SK-N-SH (cell line): ENCODE results near the gene RECK. TPM values are rescaled to one million over a fixed set of nuclear protein-coding genes. Genes with fewer than 3 reads are reported as not detected.

Experiments used
- CTCF ChIA-PET: fragments of 300-600, 350-600 bp; formaldehyde crosslinking; extraction: SDS; loops from one replicate; lab custom pipeline; 2021; lab: Yijun Ruan, JAX
- POLR2A ChIA-PET: fragments of 350-600 bp; sonication (Branson Sonifier 250); formaldehyde crosslinking; extraction: SDS; loops from one replicate; lab custom pipeline; 2020; ENCODE audit warnings: antibody characterized with exemption, inconsistent platforms; lab: Yijun Ruan, JAX
- DNase-seq: peaks from one replicate; pipeline ENCODE4 v3.0.0; 2012
- H2AFZ ChIP-seq: fragments of 200-600 bp; sonication (generic); 2 replicates; pipeline ENCODE4 v1.8.1; 2016; ENCODE audit warnings: antibody characterized with exemption, mild to moderate bottlenecking, low read depth
- H3F3A ChIP-seq: fragments of 200-600 bp; sonication (generic); replicated peaks from 2 replicates; pipeline ENCODE3; 2016; ENCODE audit warnings: antibody characterized with exemption, mild to moderate bottlenecking; ENCODE audit not compliant: insufficient read depth
- H3K27ac ChIP-seq, 2 experiments: fragments of 200-500 bp in 1 of 2; fragments of 200-600 bp in 1 of 2; sonication (Bioruptor generic) in 1 of 2; sonication (generic), shearing (Covaris generic) in 1 of 2; 2 replicates each; pipeline versions ENCODE4 v1.5.1 to v1.6.1; 2014 to 2016; ENCODE audit warnings: low read depth in 2 of 2, inconsistent platforms in 1 of 2, low read length in 1 of 2, mild to moderate bottlenecking in 1 of 2, mixed read lengths in 1 of 2
- H3K27me3 ChIP-seq: fragments of 200-600 bp; sonication (generic), shearing (Covaris generic); 2 replicates; pipeline ENCODE4 v1.6.1; 2016; ENCODE audit warnings: mixed run types; ENCODE audit not compliant: insufficient read depth
- H3K36me3 ChIP-seq, 2 experiments: fragments of 200-500 bp in 1 of 2; fragments of 200-600 bp in 1 of 2; sonication (Bioruptor generic) in 1 of 2; sonication (generic) in 1 of 2; replicated peaks in 1 of 2; 2 replicates each; pipeline versions ENCODE3 to v1.5.1; 2014 to 2016; ENCODE audit warnings: low read length in 1 of 2, mild to moderate bottlenecking in 1 of 2; ENCODE audit not compliant: insufficient read depth in 2 of 2, control insufficient read depth in 1 of 2
- H3K4me1 ChIP-seq, 2 experiments: fragments of 200-500 bp in 1 of 2; fragments of 200-600 bp in 1 of 2; sonication (Bioruptor generic) in 1 of 2; sonication (generic), shearing (Covaris generic) in 1 of 2; 2 replicates each; pipeline versions ENCODE4 v1.5.1 to v1.6.1; 2014 to 2016; ENCODE audit warnings: low read depth in 1 of 2, low read length in 1 of 2, mixed run types in 1 of 2; ENCODE audit not compliant: insufficient read depth in 2 of 2, control insufficient read depth in 1 of 2
- H3K4me2 ChIP-seq: fragments of 200-600 bp; sonication (generic), shearing (Covaris generic); 2 replicates; pipeline ENCODE4 v1.6.1; 2017; ENCODE audit warnings: mixed run types
- H3K4me3 ChIP-seq, 2 experiments: fragments of 200-500 bp in 1 of 2; fragments of 200-600 bp in 1 of 2; sonication (Bioruptor generic) in 1 of 2; sonication (generic), shearing (Covaris generic) in 1 of 2; 2 replicates each; pipeline versions ENCODE4 v1.5.1 to v1.8.1; 2014 to 2016; ENCODE audit warnings: low read depth in 2 of 2, inconsistent platforms in 1 of 2, low read length in 1 of 2, mild to moderate bottlenecking in 1 of 2, mixed read lengths in 1 of 2, moderate library complexity in 1 of 2
- H3K79me2 ChIP-seq: fragments of 200-600 bp; sonication (generic); 2 replicates; pipeline ENCODE4 v1.8.1; 2017; ENCODE audit warnings: mild to moderate bottlenecking; ENCODE audit not compliant: insufficient read depth
- H3K9ac ChIP-seq: fragments of 200-600 bp; sonication (generic); 2 replicates; pipeline ENCODE4 v1.6.1; 2017; ENCODE audit warnings: mixed run types
- H3K9me2 ChIP-seq: fragments of 200-600 bp; sonication (generic); 2 replicates; pipeline ENCODE4 v1.6.1; 2017; ENCODE audit warnings: mixed run types
- H3K9me3 ChIP-seq: fragments of 200-600 bp; sonication (generic); 2 replicates; pipeline ENCODE4 v1.6.1; 2017; ENCODE audit warnings: mixed run types, mild to moderate bottlenecking, moderate library complexity
- H4K20me1 ChIP-seq: fragments of 200-600 bp; sonication (generic); 2 replicates; pipeline ENCODE4 v1.6.1; 2017; ENCODE audit warnings: mild to moderate bottlenecking, mixed run types; ENCODE audit not compliant: insufficient read depth
- CHD2 ChIP-seq: fragments of 150-350 bp; IDR thresholded peaks from 2 replicates; pipeline ENCODE4 v1.6.1; 2018; ENCODE audit warnings: low read length; ENCODE audit not compliant: partially characterized antibody
- ELF1 ChIP-seq: IDR thresholded peaks from 2 replicates; pipeline ENCODE4 v1.4.0; 2012
- EZH2phosphoT487 ChIP-seq: fragments of 200-600 bp; sonication (generic); IDR thresholded peaks from 2 replicates; pipeline ENCODE4 v1.6.1; 2017; ENCODE audit warnings: low read depth, mixed run types, mild to moderate bottlenecking, antibody characterized with exemption, moderate library complexity, borderline replicate concordance
- FOSL2 ChIP-seq: IDR thresholded peaks from 2 replicates; pipeline ENCODE4 v1.4.0; 2012; ENCODE audit warnings: low read depth, mild to moderate bottlenecking, moderate library complexity, borderline replicate concordance
- FOXJ3 ChIP-seq: sonication (generic); formaldehyde crosslinking; IDR thresholded peaks from 2 replicates; pipeline ENCODE4 v1.5.1; 2020; ENCODE audit warnings: mild to moderate bottlenecking, missing genetic modification reagents
- FOXM1 ChIP-seq: IDR thresholded peaks from 2 replicates; pipeline ENCODE4 v1.4.0; 2012; ENCODE audit warnings: low read depth, mild to moderate bottlenecking
- GABPA ChIP-seq: IDR thresholded peaks from 2 replicates; pipeline ENCODE4 v1.4.0; 2012; ENCODE audit warnings: low read depth, mild to moderate bottlenecking
- JUND ChIP-seq: IDR thresholded peaks from 2 replicates; pipeline ENCODE4 v1.4.0; 2012
- MAX ChIP-seq: IDR thresholded peaks from 2 replicates; pipeline ENCODE4 v1.4.0; 2012; ENCODE audit warnings: low read depth
- MEF2A ChIP-seq: IDR thresholded peaks from 2 replicates; pipeline ENCODE4 v1.4.0; 2012; ENCODE audit warnings: low read depth, borderline replicate concordance
- MXI1 ChIP-seq: IDR thresholded peaks from 2 replicates; pipeline ENCODE4 v1.6.1; 2012; ENCODE audit warnings: mild to moderate bottlenecking, low read depth, low read length, improper control_type of control experiment
- NFIC ChIP-seq: IDR thresholded peaks from 2 replicates; pipeline ENCODE4 v1.4.0; 2012; ENCODE audit warnings: borderline replicate concordance
- NRF1 ChIP-seq: IDR thresholded peaks from 2 replicates; pipeline ENCODE4 v1.6.1; 2012; ENCODE audit warnings: low read depth, mild to moderate bottlenecking, low read length
- POLR2AphosphoS5 ChIP-seq: IDR thresholded peaks from 2 replicates; pipeline ENCODE4 v1.6.1; 2012; ENCODE audit warnings: low read depth, low read length
- RAD21 ChIP-seq: IDR thresholded peaks from 2 replicates; pipeline ENCODE4 v1.6.1; 2012; ENCODE audit warnings: mild to moderate bottlenecking, low read length
- RFX5 ChIP-seq: IDR thresholded peaks from 2 replicates; pipeline ENCODE4 v1.6.1; 2012; ENCODE audit warnings: mild to moderate bottlenecking, improper control_type of control experiment, low read length
- RXRA ChIP-seq: IDR thresholded peaks from 2 replicates; pipeline ENCODE4 v1.4.0; 2012; ENCODE audit warnings: low read depth, mild to moderate bottlenecking, borderline replicate concordance
- SIN3A ChIP-seq: IDR thresholded peaks from 2 replicates; pipeline ENCODE4 v1.6.1; 2012; ENCODE audit warnings: low read depth, mild to moderate bottlenecking, low read length, moderate library complexity, borderline replicate concordance
- SMC3 ChIP-seq: IDR thresholded peaks from 2 replicates; pipeline ENCODE4 v1.6.1; 2012; ENCODE audit warnings: low read depth, low read length, improper control_type of control experiment
- TAF1 ChIP-seq: IDR thresholded peaks from 2 replicates; pipeline ENCODE4 v1.6.1; 2012; ENCODE audit warnings: low read depth, mild to moderate bottlenecking, low read length, moderate library complexity, borderline replicate concordance
- TCF12 ChIP-seq: IDR thresholded peaks from 2 replicates; pipeline ENCODE4 v1.4.0; 2012
- TEAD4 ChIP-seq: IDR thresholded peaks from 2 replicates; pipeline ENCODE4 v1.4.0; 2012; ENCODE audit warnings: mild to moderate bottlenecking, borderline replicate concordance; ENCODE audit not compliant: insufficient read depth
- USF2 ChIP-seq: fragments of 150-350 bp; IDR thresholded peaks from 2 replicates; pipeline ENCODE4 v1.6.1; 2017; ENCODE audit warnings: antibody characterized with exemption, low read length, low read depth, borderline replicate concordance
- YY1 ChIP-seq: IDR thresholded peaks from 2 replicates; pipeline ENCODE4 v1.4.0; 2012; ENCODE audit warnings: low read depth, mild to moderate bottlenecking
- WGBS: methylation state at CpG from one replicate; pipeline ENCODE4 v1.1.6; 2017; ENCODE audit warnings: low lambda C conversion rate; 5-methylcytosine and 5-hydroxymethylcytosine counted together
- polyA plus RNA-seq, 3 experiments: library from polyadenylated mRNA; depleted of rRNA; stranded (reverse); fragments of >200 nt; gene quantifications; 2 replicates each; pipeline ENCODE4 v1.2.3, GENCODE V29; 2012
- TF ChIP-seq, protein P1 (sequence below): fragments of 200-600 bp; sonication (generic); IDR thresholded peaks from 2 replicates; pipeline ENCODE4 v1.6.1; 2017; ENCODE audit warnings: antibody characterized with exemption, mild to moderate bottlenecking, moderate library complexity
- TF ChIP-seq, protein P2 (sequence below): IDR thresholded peaks from 2 replicates; pipeline ENCODE4 v1.4.0; 2012; ENCODE audit warnings: low read depth, borderline replicate concordance
- TF ChIP-seq, protein P3 (sequence below): IDR thresholded peaks from 2 replicates; pipeline ENCODE4 v1.4.0; 2012; ENCODE audit warnings: low read depth, borderline replicate concordance
- TF ChIP-seq, protein P4 (sequence below): fragments of 150-350 bp; IDR thresholded peaks from 2 replicates; pipeline ENCODE4 v1.6.1; 2016; ENCODE audit warnings: mild to moderate bottlenecking, low read depth, low read length

Gene RECK
- polyA plus RNA-seq, 1 of the 3 experiments (the other 2 are of a cell fraction) = 22.8 TPM

DNA sequence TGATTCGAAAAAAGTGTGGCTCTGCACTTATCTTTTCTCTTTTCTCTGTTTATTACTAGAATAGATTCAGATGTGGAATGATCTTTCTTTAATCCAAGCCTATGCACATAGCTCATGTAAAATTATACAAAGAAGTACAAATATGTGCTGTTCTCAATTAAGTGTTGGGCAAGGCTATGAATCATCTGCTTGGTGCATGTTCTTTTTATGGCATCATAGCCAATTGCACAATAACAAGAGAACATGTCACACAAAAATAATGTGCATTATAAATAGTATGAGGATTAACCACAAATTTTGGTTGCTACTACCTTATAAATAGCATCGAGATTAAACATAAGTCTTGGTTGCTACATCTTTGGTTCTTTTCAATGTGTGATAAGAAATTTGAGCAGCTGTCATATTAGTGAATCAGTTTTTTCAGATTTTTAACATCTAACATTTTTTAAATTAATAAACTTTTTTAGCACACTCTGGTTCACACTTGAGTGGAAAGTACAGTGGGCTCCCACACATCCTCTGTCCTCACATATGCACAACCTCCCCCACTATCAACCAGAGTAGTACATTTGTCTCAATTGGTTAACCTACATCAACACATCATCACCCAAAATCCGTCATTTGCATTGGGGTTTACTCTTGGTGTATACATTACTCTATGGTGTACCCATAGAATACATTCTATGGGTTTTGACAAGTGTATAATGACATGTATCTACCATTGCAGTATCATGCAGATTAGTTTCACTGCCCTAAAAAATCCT is 6.8 kb upstream of the RECK start:
- Histone ChIP-seq H3K4me3 (no peak overlapping the region), H3K79me2 (no peaks in the 10 kb centered on the region), H4K20me1 (no peaks in the 10 kb centered on the region), H3K27ac (peak overlapping the region; percentile 54 to 82; a peak in 3 of 4 replicates), H3K9me3 (no peaks in the 10 kb centered on the region), H3K27me3 (no peaks in the 10 kb centered on the region), H3F3A (peaks cover 28% of the 10 kb centered on the region), H3K4me1 (peaks cover 0 to 22% of the 10 kb centered on the region in 2 experiments; a peak in 3 of 4 replicates), H2AFZ (0 out of 2 replicates have a peak overlapping the region, but pooled peaks have one; percentile 19), H3K9ac (0 out of 2 replicates have a peak overlapping the region, but pooled peaks have one; percentile 14), H3K9me2 (no peaks in the 10 kb centered on the region), H3K4me2 (peak overlapping the region; percentile 32; the same call in 1 of the 2 replicates), H3K36me3 (no peaks in the 10 kb centered on the region)
- ChIA-PET POLR2A (no interaction called here), CTCF (interaction anchor here (0.5 to 9.1 kb wide), 5 partner anchors 21 to 127 kb away, joined by 3 to 128 read pairs (median 9); no protein-coding TSS in a partner anchor)
- DNase-seq = no peak
- WGBS = 30% methylated on average over 3 of the region's 3 CpGs
- TF ChIP-seq, protein P1, sequence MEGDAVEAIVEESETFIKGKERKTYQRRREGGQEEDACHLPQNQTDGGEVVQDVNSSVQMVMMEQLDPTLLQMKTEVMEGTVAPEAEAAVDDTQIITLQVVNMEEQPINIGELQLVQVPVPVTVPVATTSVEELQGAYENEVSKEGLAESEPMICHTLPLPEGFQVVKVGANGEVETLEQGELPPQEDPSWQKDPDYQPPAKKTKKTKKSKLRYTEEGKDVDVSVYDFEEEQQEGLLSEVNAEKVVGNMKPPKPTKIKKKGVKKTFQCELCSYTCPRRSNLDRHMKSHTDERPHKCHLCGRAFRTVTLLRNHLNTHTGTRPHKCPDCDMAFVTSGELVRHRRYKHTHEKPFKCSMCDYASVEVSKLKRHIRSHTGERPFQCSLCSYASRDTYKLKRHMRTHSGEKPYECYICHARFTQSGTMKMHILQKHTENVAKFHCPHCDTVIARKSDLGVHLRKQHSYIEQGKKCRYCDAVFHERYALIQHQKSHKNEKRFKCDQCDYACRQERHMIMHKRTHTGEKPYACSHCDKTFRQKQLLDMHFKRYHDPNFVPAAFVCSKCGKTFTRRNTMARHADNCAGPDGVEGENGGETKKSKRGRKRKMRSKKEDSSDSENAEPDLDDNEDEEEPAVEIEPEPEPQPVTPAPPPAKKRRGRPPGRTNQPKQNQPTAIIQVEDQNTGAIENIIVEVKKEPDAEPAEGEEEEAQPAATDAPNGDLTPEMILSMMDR = no peak
- TF ChIP-seq GABPA (no peak), NFIC (peak; percentile 80), RFX5 (no peak), FOXJ3 (CRISPR knock-in tag) (no peak), ELF1 (no peak), EZH2phosphoT487 (no peak), RAD21 (no peak), YY1 (no peak), MEF2A (peak; percentile 98), NRF1 (no peak), SMC3 (no peak), POLR2AphosphoS5 (peak; percentile 94), JUND (peak; percentile 97), RXRA (peak; percentile 56; the same call in 1 of the 2 replicates), USF2 (no peak), SIN3A (no peak), CHD2 (no peak), TEAD4 (peak; percentile 89), FOSL2 (peak; percentile 97), FOXM1 (peak; percentile 88), TCF12 (peak; percentile 99), MAX (peak; percentile 58), TAF1 (no peak), MXI1 (no peak)
- TF ChIP-seq, protein P2, sequence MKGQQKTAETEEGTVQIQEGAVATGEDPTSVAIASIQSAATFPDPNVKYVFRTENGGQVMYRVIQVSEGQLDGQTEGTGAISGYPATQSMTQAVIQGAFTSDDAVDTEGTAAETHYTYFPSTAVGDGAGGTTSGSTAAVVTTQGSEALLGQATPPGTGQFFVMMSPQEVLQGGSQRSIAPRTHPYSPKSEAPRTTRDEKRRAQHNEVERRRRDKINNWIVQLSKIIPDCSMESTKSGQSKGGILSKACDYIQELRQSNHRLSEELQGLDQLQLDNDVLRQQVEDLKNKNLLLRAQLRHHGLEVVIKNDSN = no peak
- TF ChIP-seq, protein P3, sequence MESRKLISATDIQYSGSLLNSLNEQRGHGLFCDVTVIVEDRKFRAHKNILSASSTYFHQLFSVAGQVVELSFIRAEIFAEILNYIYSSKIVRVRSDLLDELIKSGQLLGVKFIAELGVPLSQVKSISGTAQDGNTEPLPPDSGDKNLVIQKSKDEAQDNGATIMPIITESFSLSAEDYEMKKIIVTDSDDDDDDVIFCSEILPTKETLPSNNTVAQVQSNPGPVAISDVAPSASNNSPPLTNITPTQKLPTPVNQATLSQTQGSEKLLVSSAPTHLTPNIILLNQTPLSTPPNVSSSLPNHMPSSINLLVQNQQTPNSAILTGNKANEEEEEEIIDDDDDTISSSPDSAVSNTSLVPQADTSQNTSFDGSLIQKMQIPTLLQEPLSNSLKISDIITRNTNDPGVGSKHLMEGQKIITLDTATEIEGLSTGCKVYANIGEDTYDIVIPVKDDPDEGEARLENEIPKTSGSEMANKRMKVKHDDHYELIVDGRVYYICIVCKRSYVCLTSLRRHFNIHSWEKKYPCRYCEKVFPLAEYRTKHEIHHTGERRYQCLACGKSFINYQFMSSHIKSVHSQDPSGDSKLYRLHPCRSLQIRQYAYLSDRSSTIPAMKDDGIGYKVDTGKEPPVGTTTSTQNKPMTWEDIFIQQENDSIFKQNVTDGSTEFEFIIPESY = peak; percentile 72; the same call in 1 of the 2 replicates
- TF ChIP-seq, protein P4, sequence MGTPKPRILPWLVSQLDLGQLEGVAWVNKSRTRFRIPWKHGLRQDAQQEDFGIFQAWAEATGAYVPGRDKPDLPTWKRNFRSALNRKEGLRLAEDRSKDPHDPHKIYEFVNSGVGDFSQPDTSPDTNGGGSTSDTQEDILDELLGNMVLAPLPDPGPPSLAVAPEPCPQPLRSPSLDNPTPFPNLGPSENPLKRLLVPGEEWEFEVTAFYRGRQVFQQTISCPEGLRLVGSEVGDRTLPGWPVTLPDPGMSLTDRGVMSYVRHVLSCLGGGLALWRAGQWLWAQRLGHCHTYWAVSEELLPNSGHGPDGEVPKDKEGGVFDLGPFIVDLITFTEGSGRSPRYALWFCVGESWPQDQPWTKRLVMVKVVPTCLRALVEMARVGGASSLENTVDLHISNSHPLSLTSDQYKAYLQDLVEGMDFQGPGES = no peak
